Measurements from ENCODE around the gene MYLK. TPM values are rescaled to one million over a fixed set of nuclear protein-coding genes. Genes with fewer than 3 reads are reported as not detected.

Gene MYLK
- total and polyA plus RNA-seq, 10 of the 15 experiments (the other 5 are each of a cell fraction or from before 2014, with no cell fraction given), result 0.04 to 1.6 (median 0.42) TPM; not detected in 1

DNA sequence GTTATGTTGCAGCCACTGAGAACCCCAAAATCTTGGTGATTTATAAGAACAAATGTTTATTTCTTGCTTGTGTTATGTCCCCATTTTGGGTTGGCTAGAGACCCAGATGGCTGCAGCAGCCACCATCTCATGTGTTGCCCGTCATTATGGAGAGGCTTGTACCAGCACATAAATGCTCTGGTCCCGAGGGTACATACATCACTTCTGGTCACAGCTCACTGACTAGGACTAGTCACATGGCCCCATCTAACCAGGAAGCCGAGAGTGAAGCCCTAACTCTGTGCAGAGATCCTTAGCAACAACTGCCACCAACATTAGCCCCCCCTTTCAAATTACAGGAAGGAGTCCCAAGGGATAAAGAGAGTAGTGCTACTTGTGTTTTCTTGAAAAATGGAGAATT is 273.8 kb downstream of the MYLK start (continued):
- TF ChIP-seq, protein P1, sequence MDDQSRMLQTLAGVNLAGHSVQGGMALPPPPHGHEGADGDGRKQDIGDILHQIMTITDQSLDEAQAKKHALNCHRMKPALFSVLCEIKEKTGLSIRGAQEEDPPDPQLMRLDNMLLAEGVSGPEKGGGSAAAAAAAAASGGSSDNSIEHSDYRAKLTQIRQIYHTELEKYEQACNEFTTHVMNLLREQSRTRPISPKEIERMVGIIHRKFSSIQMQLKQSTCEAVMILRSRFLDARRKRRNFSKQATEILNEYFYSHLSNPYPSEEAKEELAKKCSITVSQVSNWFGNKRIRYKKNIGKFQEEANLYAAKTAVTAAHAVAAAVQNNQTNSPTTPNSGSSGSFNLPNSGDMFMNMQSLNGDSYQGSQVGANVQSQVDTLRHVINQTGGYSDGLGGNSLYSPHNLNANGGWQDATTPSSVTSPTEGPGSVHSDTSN (IDR thresholded peaks at IDR 0.05; ENCODE audit: insufficient replicate concordance, low read depth, low read length), result no peak
- no peak for TF ChIP-seq SPI1 (IDR thresholded peaks at IDR 0.05; ENCODE audit: borderline replicate concordance, insufficient read depth, low read depth, low read length)
- TF ChIP-seq RB1 (IDR thresholded peaks at IDR 0.05; ENCODE audit: borderline replicate concordance), result no peak
- no peak for TF ChIP-seq BCL11A (IDR thresholded peaks at IDR 0.05; ENCODE audit: low read depth, low read length)

DNA sequence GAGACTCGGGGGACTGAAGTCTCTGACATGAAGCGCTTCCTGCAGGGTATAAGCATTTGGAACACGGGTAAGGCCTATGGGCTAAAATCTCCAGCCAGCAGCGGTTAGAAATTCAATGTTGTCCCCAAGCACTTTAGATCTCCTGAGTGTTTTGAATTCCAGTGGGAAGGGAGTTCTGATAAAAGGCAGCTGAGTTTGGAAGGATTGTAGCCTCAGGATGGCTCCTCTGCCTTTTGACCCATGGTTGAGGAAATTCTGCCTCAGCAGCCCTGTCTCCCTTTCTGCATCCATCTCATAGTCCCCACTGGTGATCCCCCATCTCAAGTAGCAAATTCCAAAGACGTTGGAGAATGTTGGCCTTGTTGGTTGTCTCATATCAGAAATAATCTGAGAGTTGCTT is 275.1 kb downstream of the MYLK start:
- Histone ChIP-seq H3K27ac (ENCODE audit: control insufficient read depth, insufficient read depth) (no peak overlapping the region), H3K27me3 (replicated peaks in 1 of 2; ENCODE audit: control insufficient read depth in 2 of 2, insufficient read depth in 2 of 2, low read length in 1 of 2) (no peaks in the 10 kb centered on the region), H3K9ac (ENCODE audit: control insufficient read depth, insufficient read depth, low read length) (no peak overlapping the region), H4K20me1 (ENCODE audit: control insufficient read depth, insufficient read depth) (no peaks in the 10 kb centered on the region), H3K36me3 (ENCODE audit: control insufficient read depth in 2 of 2, insufficient read depth in 2 of 2, low read length in 1 of 2) (no peaks in the 10 kb centered on the region; a peak in 1 of 4 replicates), H3K79me2 (ENCODE audit: control insufficient read depth, insufficient read depth, low read length) (no peaks in the 10 kb centered on the region; the same call in 1 of the 2 replicates), H3K4me2 (ENCODE audit: control insufficient read depth, insufficient read depth) (no peak overlapping the region), H3K4me1 (ENCODE audit: control insufficient read depth, insufficient read depth, low read length) (peaks cover 23% of the 10 kb centered on the region), H3K9me3 (replicated peaks; ENCODE audit: control insufficient read depth, insufficient read depth, low read length) (no peaks in the 10 kb centered on the region), H2AFZ (ENCODE audit: control insufficient read depth, low read depth, low read length) (no peak overlapping the region), H3K4me3 (no peak overlapping the region)
- SMC1A ChIA-PET (ENCODE audit: uncharacterized antibody, unreplicated experiment), result interaction anchor here (0.9 to 1.3 kb wide), 3 partner anchors 23 to 47 kb away, joined by 3 read pairs; no protein-coding TSS in a partner anchor
- POLR2A ChIA-PET, result no interaction called here
- no peak for FAIRE-seq
- 95% methylated on average over 5 of the region's 5 CpGs for WGBS (ENCODE audit: insufficient coverage, insufficient replicate concordance, low lambda C conversion rate, missing lambda C conversion rate)
- intact Hi-C loops (cut with micrococcal nuclease; ENCODE audit: unreplicated experiment) (no loop called here), in situ Hi-C loops (cut with MboI) (no loop called here)
- DNase-seq (ENCODE audit: low read depth, low spot score), result no peak
- ATAC-seq, result no peak
- RAD21 ChIA-PET (ENCODE audit: unreplicated experiment), result no interaction called here
- CTCF ChIA-PET, result no interaction called here
- BruUV-seq (replicated peaks), result no TSS peak
- TF ChIP-seq, protein P2, sequence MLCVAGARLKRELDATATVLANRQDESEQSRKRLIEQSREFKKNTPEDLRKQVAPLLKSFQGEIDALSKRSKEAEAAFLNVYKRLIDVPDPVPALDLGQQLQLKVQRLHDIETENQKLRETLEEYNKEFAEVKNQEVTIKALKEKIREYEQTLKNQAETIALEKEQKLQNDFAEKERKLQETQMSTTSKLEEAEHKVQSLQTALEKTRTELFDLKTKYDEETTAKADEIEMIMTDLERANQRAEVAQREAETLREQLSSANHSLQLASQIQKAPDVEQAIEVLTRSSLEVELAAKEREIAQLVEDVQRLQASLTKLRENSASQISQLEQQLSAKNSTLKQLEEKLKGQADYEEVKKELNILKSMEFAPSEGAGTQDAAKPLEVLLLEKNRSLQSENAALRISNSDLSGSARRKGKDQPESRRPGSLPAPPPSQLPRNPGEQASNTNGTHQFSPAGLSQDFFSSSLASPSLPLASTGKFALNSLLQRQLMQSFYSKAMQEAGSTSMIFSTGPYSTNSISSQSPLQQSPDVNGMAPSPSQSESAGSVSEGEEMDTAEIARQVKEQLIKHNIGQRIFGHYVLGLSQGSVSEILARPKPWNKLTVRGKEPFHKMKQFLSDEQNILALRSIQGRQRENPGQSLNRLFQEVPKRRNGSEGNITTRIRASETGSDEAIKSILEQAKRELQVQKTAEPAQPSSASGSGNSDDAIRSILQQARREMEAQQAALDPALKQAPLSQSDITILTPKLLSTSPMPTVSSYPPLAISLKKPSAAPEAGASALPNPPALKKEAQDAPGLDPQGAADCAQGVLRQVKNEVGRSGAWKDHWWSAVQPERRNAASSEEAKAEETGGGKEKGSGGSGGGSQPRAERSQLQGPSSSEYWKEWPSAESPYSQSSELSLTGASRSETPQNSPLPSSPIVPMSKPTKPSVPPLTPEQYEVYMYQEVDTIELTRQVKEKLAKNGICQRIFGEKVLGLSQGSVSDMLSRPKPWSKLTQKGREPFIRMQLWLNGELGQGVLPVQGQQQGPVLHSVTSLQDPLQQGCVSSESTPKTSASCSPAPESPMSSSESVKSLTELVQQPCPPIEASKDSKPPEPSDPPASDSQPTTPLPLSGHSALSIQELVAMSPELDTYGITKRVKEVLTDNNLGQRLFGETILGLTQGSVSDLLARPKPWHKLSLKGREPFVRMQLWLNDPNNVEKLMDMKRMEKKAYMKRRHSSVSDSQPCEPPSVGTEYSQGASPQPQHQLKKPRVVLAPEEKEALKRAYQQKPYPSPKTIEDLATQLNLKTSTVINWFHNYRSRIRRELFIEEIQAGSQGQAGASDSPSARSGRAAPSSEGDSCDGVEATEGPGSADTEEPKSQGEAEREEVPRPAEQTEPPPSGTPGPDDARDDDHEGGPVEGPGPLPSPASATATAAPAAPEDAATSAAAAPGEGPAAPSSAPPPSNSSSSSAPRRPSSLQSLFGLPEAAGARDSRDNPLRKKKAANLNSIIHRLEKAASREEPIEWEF (IDR thresholded peaks at IDR 0.05; ENCODE audit: insufficient replicate concordance, low read depth, low read length), result no peak
- TF ChIP-seq CEBPB (IDR thresholded peaks at IDR 0.05; ENCODE audit: borderline replicate concordance in 1 of 2, low read depth in 2 of 2, low read length in 2 of 2) (no peak), RCOR1 (conservative IDR thresholded peaks at IDR 0.05; ENCODE audit: low read depth, low read length) (no peak), SMAD1 (IDR thresholded peaks at IDR 0.05; ENCODE audit: low read depth, partially characterized antibody) (no peak), CHD1 (IDR thresholded peaks at IDR 0.05; ENCODE audit: low read depth, low read length) (no peak), ZNF207 (IDR thresholded peaks at IDR 0.05; ENCODE audit: borderline replicate concordance) (no peak)
- TF ChIP-seq, protein P3, sequence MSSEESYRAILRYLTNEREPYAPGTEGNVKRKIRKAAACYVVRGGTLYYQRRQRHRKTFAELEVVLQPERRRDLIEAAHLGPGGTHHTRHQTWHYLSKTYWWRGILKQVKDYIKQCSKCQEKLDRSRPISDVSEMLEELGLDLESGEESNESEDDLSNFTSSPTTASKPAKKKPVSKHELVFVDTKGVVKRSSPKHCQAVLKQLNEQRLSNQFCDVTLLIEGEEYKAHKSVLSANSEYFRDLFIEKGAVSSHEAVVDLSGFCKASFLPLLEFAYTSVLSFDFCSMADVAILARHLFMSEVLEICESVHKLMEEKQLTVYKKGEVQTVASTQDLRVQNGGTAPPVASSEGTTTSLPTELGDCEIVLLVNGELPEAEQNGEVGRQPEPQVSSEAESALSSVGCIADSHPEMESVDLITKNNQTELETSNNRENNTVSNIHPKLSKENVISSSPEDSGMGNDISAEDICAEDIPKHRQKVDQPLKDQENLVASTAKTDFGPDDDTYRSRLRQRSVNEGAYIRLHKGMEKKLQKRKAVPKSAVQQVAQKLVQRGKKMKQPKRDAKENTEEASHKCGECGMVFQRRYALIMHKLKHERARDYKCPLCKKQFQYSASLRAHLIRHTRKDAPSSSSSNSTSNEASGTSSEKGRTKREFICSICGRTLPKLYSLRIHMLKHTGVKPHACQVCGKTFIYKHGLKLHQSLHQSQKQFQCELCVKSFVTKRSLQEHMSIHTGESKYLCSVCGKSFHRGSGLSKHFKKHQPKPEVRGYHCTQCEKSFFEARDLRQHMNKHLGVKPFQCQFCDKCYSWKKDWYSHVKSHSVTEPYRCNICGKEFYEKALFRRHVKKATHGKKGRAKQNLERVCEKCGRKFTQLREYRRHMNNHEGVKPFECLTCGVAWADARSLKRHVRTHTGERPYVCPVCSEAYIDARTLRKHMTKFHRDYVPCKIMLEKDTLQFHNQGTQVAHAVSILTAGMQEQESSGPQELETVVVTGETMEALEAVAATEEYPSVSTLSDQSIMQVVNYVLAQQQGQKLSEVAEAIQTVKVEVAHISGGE (CRISPR knock-in tag; IDR thresholded peaks at IDR 0.05), result no peak
